ENCODE data around the gene GPR173.

Gene GPR173

GRCh38 chrX:53031380-53031779 lies 17.2 kb upstream of the GPR173 start:
- H3K36me3 ChIP-seq (ENCODE audit: low read length): no peaks in the 10 kb centered on the region
- no peaks in the 10 kb centered on the region for H3F3A ChIP-seq (ENCODE audit: insufficient read depth)
- no peaks in the 10 kb centered on the region for H3K9me2 ChIP-seq (replicated peaks; ENCODE audit: insufficient read depth, low read length)
- TF ChIP-seq EZH2phosphoT487 (conservative IDR thresholded peaks at IDR 0.05; ENCODE audit: low read length) (no peak), CTCF (IDR thresholded peaks at IDR 0.05; ENCODE audit: insufficient read depth, low read length, poor library complexity, severe bottlenecking) (no peak)
- H3K27me3 ChIP-seq (ENCODE audit: low read length): no peaks in the 10 kb centered on the region
- H3K4me2 ChIP-seq (ENCODE audit: low read depth, low read length, poor library complexity, severe bottlenecking): no peak overlapping the region
- H3K4me3 ChIP-seq (ENCODE audit: insufficient read depth, low read length, poor library complexity, severe bottlenecking): no peak overlapping the region
- no peaks in the 10 kb centered on the region for H3K9me3 ChIP-seq (ENCODE audit: insufficient read depth, low read length)
- no peak overlapping the region for H3K27ac ChIP-seq (ENCODE audit: low read depth, low read length)
- no peak overlapping the region for H2AFZ ChIP-seq (ENCODE audit: low read depth, low read length, severe bottlenecking)
- H3K9ac ChIP-seq (ENCODE audit: low read length): no peak overlapping the region
- H3K79me2 ChIP-seq (ENCODE audit: insufficient read depth, low read length): no peaks in the 10 kb centered on the region
- no peaks in the 10 kb centered on the region for H4K20me1 ChIP-seq (ENCODE audit: low read depth, low read length)

- H3F3A ChIP-seq (ENCODE audit: insufficient read depth): no peaks in the 10 kb centered on the region
- TF ChIP-seq CTCF (IDR thresholded peaks at IDR 0.05; ENCODE audit: insufficient read depth, low read length, poor library complexity, severe bottlenecking): no peak
- no peak for TF ChIP-seq EZH2phosphoT487 (conservative IDR thresholded peaks at IDR 0.05; ENCODE audit: low read length)
These were observed 12.4 kb upstream of the GPR173 start for GRCh38 chrX:53036149-53036548.

GRCh38 chrX:53039236-53039635 lies 9.4 kb upstream of the GPR173 start:
- Histone ChIP-seq H3K79me2 (ENCODE audit: insufficient read depth, low read length) (no peaks in the 10 kb centered on the region), H3K36me3 (ENCODE audit: low read length) (no peaks in the 10 kb centered on the region), H3K9ac (ENCODE audit: low read length) (no peak overlapping the region), H4K20me1 (ENCODE audit: low read depth, low read length) (no peaks in the 10 kb centered on the region), H3K27ac (ENCODE audit: low read depth, low read length) (no peak overlapping the region), H3K4me2 (ENCODE audit: low read depth, low read length, poor library complexity, severe bottlenecking) (no peak overlapping the region), H3F3A (ENCODE audit: insufficient read depth) (no peaks in the 10 kb centered on the region), H3K4me3 (ENCODE audit: insufficient read depth, low read length, poor library complexity, severe bottlenecking) (no peak overlapping the region), H2AFZ (ENCODE audit: low read depth, low read length, severe bottlenecking) (no peak overlapping the region), H3K9me3 (ENCODE audit: insufficient read depth, low read length) (no peaks in the 10 kb centered on the region), H3K27me3 (ENCODE audit: low read length) (no peaks in the 10 kb centered on the region), H3K9me2 (replicated peaks; ENCODE audit: insufficient read depth, low read length) (no peaks in the 10 kb centered on the region)
- no peak for TF ChIP-seq EZH2phosphoT487 (conservative IDR thresholded peaks at IDR 0.05; ENCODE audit: low read length)
- no peak for TF ChIP-seq CTCF (IDR thresholded peaks at IDR 0.05; ENCODE audit: insufficient read depth, low read length, poor library complexity, severe bottlenecking)

More at GRCh38 chrX:53036149-53036548, 12.4 kb upstream of the GPR173 start:
- H4K20me1 ChIP-seq (ENCODE audit: low read depth, low read length): no peaks in the 10 kb centered on the region
- no peak overlapping the region for H3K27ac ChIP-seq (ENCODE audit: low read depth, low read length)
- H2AFZ ChIP-seq (ENCODE audit: low read depth, low read length, severe bottlenecking): no peak overlapping the region
- H3K79me2 ChIP-seq (ENCODE audit: insufficient read depth, low read length): no peaks in the 10 kb centered on the region
- H3K9ac ChIP-seq (ENCODE audit: low read length): no peak overlapping the region
- H3K36me3 ChIP-seq (ENCODE audit: low read length): no peaks in the 10 kb centered on the region
- H3K4me2 ChIP-seq (ENCODE audit: low read depth, low read length, poor library complexity, severe bottlenecking): no peak overlapping the region
- H3K9me2 ChIP-seq (replicated peaks; ENCODE audit: insufficient read depth, low read length): no peaks in the 10 kb centered on the region
- H3K9me3 ChIP-seq (ENCODE audit: insufficient read depth, low read length): no peaks in the 10 kb centered on the region
- H3K27me3 ChIP-seq (ENCODE audit: low read length): no peaks in the 10 kb centered on the region
- H3K4me3 ChIP-seq (ENCODE audit: insufficient read depth, low read length, poor library complexity, severe bottlenecking): no peak overlapping the region

Measured in SU-DHL-6 (cell line).